Measurements from ENCODE around the gene SCNN1A. TPM values are rescaled to one million over a fixed set of nuclear protein-coding genes. Genes with fewer than 3 reads are reported as not detected.

The SCNN1A gene
- total and polyA plus RNA-seq, 2 of the 13 experiments (the other 11 are each of a cell fraction or from before 2014, with no cell fraction given): 1.5 to 14.6 TPM

GRCh38 chr12:6405963-6406362 lies 30.6 kb upstream of the SCNN1A start (continued):
- TF ChIP-seq FOXK2 (IDR thresholded peaks at IDR 0.05): no peak
- no peak for TF ChIP-seq ZFX (CRISPR knock-in tag; IDR thresholded peaks at IDR 0.05; ENCODE audit: low read depth)
- TF ChIP-seq RNF2 (conservative IDR thresholded peaks at IDR 0.05; ENCODE audit: low read depth): no peak
- no peak for TF ChIP-seq KMT2B (CRISPR knock-in tag; IDR thresholded peaks at IDR 0.05)
- no peak for TF ChIP-seq CENPX (CRISPR knock-in tag; IDR thresholded peaks at IDR 0.05)

DNA sequence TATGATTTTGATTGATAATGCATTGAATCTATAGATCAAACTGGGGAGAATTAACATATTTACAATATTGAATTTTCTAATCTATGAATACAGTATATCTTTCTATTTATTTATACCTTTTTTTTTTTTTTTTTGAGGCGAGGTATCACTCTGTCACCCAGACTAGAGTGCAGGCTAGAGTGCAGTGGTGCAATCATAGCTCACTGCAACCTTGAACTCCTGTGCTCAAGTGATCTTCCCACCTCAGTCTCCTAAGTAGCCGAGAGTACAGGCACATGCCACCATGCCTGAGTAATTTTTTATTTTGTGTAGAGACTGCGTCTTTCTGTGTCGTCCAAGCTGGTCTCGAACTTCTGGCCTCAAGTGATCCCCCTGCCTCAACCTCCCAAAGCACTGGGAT lies 29.0 kb upstream of the SCNN1A start:
- FAIRE-seq: no peak
- CTCF ChIA-PET (ENCODE audit: low intra/inter-chr PET ratio, low total read pairs): no interaction called here
- in situ Hi-C loops (cut with HindIII; ENCODE audit: extremely low pct_ligation_motif_present, low pct_unique_long_range_greater_than_20kb): no loop called here
- H3K27ac ChIP-seq (ENCODE audit: extremely low read length, insufficient read depth, low read length): no peak overlapping the region
- H3K4me2 ChIP-seq (ENCODE audit: low read depth, low read length): no peak overlapping the region
- peak; percentile 51 for ATAC-seq
- H3K4me1 ChIP-seq (ENCODE audit: insufficient read depth, low read length): no peaks in the 10 kb centered on the region; the same call in 1 of the 2 replicates
- no peak overlapping the region for H3K9ac ChIP-seq (ENCODE audit: insufficient read depth, low read depth, low read length)
- intact Hi-C loops (cut with micrococcal nuclease; ENCODE audit: unreplicated experiment): no loop called here
- no peaks in the 10 kb centered on the region for H3K9me3 ChIP-seq (ENCODE audit: low read length)
- H4K20me1 ChIP-seq (ENCODE audit: insufficient read depth, low read length): no peaks in the 10 kb centered on the region
- H3K36me3 ChIP-seq (replicated peaks in 1 of 2; ENCODE audit: control insufficient read depth in 1 of 2, insufficient read depth in 2 of 2, low read length in 2 of 2): no peaks in the 10 kb centered on the region
- H3K27me3 ChIP-seq (ENCODE audit: control insufficient read depth in 1 of 2, insufficient read depth in 2 of 2, low read length in 2 of 2): no peaks in the 10 kb centered on the region
- H3K4me3 ChIP-seq (replicated peaks in 1 of 3; ENCODE audit: insufficient read depth in 1 of 3, low read depth in 2 of 3, low read length in 3 of 3): no peak overlapping the region
- POLR2A ChIA-PET: interaction anchor here (0.6 to 1.6 kb wide), 3 partner anchors 21 to 130 kb away, joined by 4 to 6 read pairs (median 5); partner anchors contain the start of genes GAPDH and LTBR
- no peak overlapping the region for H2AFZ ChIP-seq (ENCODE audit: low read length)
- H3K79me2 ChIP-seq (ENCODE audit: insufficient read depth, low read length): no peaks in the 10 kb centered on the region
- BruUV-seq (replicated peaks): no TSS peak
- no peak for DNase-seq (ENCODE audit: low spot score)
- 62% methylated on average over 5 of the region's 5 CpGs for WGBS (ENCODE audit: low lambda C conversion rate)
- no peak for TF ChIP-seq ZNF841 (CRISPR knock-in tag; IDR thresholded peaks at IDR 0.05; ENCODE audit: borderline replicate concordance)
- no peak for TF ChIP-seq ZNF362 (CRISPR knock-in tag; IDR thresholded peaks at IDR 0.05; ENCODE audit: borderline replicate concordance)
- no peak for TF ChIP-seq NCOA2 (CRISPR knock-in tag; IDR thresholded peaks at IDR 0.05)
- peak; percentile 38; the same call in 1 of the 2 replicates for TF ChIP-seq HNF4A (CRISPR knock-in tag; IDR thresholded peaks at IDR 0.05)
- TF ChIP-seq KDM1A (CRISPR knock-in tag; IDR thresholded peaks at IDR 0.05): no peak
- TF ChIP-seq NR2F6 (IDR thresholded peaks at IDR 0.05): no peak
- no peak for TF ChIP-seq NR2F6 (CRISPR knock-in tag; IDR thresholded peaks at IDR 0.05)
- TF ChIP-seq, protein P1, sequence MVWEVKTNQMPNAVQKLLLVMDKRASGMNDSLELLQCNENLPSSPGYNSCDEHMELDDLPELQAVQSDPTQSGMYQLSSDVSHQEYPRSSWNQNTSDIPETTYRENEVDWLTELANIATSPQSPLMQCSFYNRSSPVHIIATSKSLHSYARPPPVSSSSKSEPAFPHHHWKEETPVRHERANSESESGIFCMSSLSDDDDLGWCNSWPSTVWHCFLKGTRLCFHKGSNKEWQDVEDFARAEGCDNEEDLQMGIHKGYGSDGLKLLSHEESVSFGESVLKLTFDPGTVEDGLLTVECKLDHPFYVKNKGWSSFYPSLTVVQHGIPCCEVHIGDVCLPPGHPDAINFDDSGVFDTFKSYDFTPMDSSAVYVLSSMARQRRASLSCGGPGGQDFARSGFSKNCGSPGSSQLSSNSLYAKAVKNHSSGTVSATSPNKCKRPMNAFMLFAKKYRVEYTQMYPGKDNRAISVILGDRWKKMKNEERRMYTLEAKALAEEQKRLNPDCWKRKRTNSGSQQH (CRISPR knock-in tag; IDR thresholded peaks at IDR 0.05; ENCODE audit: low read depth): no peak
- no peak for TF ChIP-seq ATF4 (CRISPR knock-in tag; IDR thresholded peaks at IDR 0.05)
- TF ChIP-seq ZMAT5 (CRISPR knock-in tag; IDR thresholded peaks at IDR 0.05; ENCODE audit: borderline replicate concordance, low read depth): no peak
- no peak for TF ChIP-seq ONECUT2 (CRISPR knock-in tag; IDR thresholded peaks at IDR 0.05)
- TF ChIP-seq, protein P2, sequence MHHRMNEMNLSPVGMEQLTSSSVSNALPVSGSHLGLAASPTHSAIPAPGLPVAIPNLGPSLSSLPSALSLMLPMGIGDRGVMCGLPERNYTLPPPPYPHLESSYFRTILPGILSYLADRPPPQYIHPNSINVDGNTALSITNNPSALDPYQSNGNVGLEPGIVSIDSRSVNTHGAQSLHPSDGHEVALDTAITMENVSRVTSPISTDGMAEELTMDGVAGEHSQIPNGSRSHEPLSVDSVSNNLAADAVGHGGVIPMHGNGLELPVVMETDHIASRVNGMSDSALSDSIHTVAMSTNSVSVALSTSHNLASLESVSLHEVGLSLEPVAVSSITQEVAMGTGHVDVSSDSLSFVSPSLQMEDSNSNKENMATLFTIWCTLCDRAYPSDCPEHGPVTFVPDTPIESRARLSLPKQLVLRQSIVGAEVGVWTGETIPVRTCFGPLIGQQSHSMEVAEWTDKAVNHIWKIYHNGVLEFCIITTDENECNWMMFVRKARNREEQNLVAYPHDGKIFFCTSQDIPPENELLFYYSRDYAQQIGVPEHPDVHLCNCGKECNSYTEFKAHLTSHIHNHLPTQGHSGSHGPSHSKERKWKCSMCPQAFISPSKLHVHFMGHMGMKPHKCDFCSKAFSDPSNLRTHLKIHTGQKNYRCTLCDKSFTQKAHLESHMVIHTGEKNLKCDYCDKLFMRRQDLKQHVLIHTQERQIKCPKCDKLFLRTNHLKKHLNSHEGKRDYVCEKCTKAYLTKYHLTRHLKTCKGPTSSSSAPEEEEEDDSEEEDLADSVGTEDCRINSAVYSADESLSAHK (CRISPR knock-in tag; IDR thresholded peaks at IDR 0.05; ENCODE audit: borderline replicate concordance): no peak
- no peak for TF ChIP-seq MATR3 (CRISPR knock-in tag; IDR thresholded peaks at IDR 0.05)
- TF ChIP-seq CEBPG (CRISPR knock-in tag; IDR thresholded peaks at IDR 0.05): peak; percentile 50; the same call in 1 of the 2 replicates

Measured in HepG2 (cell line).